Right lobe of liver (tissue), 4 donors: ENCODE measurements around the gene YJU2.

Experiments used
- CTCF ChIP-seq, 4 donors: fragments of 200-600 bp in 3 of 4; fragments of 450-650 bp in 1 of 4; IDR thresholded peaks; one replicate each; pipeline versions ENCODE4 v1.5.1 to v1.8.0; 2016 to 2022; ENCODE audit warnings: antibody characterized with exemption in 4 of 4, mild to moderate bottlenecking in 2 of 4
- POLR2A ChIP-seq: fragments of 450-650 bp; IDR thresholded peaks from one replicate; pipeline ENCODE4 v1.6.1; 2017; ENCODE audit warnings: antibody characterized with exemption, mild to moderate bottlenecking
- donor health status: DM: no; HTN: no; CAD: no.
- donor health status: DM: no; HTN: no; CAD: no.
- donor health status: DM: no; HTN: yes; CAD: no.

GRCh38 chr19:4288091-4288777 is 41.4 kb downstream of the YJU2 start:
- TF ChIP-seq POLR2A (no peak), CTCF (IDR thresholded peaks at IDR 0.05) (no peak)
